Measurements from ENCODE around the gene ADGRL3. TPM values are rescaled to one million over a fixed set of nuclear protein-coding genes. Genes with fewer than 3 reads are reported as not detected.

ADGRL3 gene
- total RNA-seq, 1 donor from 2014 or later, result 2.1 TPM

- Histone ChIP-seq H3K36me3 (ENCODE audit: control insufficient read depth, insufficient read depth, low read length) (no peaks in the 10 kb centered on the region), H3K27me3 (ENCODE audit: control insufficient read depth, insufficient read depth, low read length) (no peaks in the 10 kb centered on the region), H3K4me3 (ENCODE audit: low read depth, low read length) (no peak overlapping the region)
- TF ChIP-seq, protein P1, sequence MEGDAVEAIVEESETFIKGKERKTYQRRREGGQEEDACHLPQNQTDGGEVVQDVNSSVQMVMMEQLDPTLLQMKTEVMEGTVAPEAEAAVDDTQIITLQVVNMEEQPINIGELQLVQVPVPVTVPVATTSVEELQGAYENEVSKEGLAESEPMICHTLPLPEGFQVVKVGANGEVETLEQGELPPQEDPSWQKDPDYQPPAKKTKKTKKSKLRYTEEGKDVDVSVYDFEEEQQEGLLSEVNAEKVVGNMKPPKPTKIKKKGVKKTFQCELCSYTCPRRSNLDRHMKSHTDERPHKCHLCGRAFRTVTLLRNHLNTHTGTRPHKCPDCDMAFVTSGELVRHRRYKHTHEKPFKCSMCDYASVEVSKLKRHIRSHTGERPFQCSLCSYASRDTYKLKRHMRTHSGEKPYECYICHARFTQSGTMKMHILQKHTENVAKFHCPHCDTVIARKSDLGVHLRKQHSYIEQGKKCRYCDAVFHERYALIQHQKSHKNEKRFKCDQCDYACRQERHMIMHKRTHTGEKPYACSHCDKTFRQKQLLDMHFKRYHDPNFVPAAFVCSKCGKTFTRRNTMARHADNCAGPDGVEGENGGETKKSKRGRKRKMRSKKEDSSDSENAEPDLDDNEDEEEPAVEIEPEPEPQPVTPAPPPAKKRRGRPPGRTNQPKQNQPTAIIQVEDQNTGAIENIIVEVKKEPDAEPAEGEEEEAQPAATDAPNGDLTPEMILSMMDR (IDR thresholded peaks at IDR 0.05; ENCODE audit: insufficient read depth, low read length, poor library complexity, severe bottlenecking), result no peak
- DNase-seq (ENCODE audit: low read depth), result no peak
These were observed 74.2 kb downstream of the ADGRL3 start for GRCh38 chr4:61274286-61274685.

DNA sequence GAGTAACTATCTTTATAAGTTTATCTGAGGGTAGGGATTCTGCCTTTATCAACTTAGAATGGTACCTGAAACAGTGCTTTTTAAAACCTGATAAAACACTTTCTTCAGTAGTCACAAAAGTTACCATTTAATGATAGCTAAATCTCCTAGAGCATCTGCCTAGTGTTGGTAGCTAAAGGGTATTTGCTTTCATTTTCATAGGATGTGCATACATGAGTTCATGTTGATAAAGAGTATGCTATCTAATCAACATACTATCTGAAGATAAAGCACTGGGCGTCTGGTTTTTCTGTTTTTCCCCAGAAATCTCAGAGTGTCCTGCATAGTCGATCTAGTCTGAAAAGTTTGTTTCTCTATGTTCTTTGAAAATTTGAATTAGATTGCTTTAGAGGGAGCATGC, 75.1 kb downstream of the ADGRL3 start:
- Histone ChIP-seq H3K36me3 (ENCODE audit: control insufficient read depth, insufficient read depth, low read length) (no peaks in the 10 kb centered on the region), H3K27me3 (ENCODE audit: control insufficient read depth, insufficient read depth, low read length) (no peaks in the 10 kb centered on the region), H3K4me3 (ENCODE audit: low read depth, low read length) (no peak overlapping the region)
- TF ChIP-seq, protein P1 (IDR thresholded peaks at IDR 0.05; ENCODE audit: insufficient read depth, low read length, poor library complexity, severe bottlenecking), result no peak
- DNase-seq (ENCODE audit: low read depth), result no peak

- no peak overlapping the region for H3K4me3 ChIP-seq (ENCODE audit: low read depth, low read length)
- H3K36me3 ChIP-seq (ENCODE audit: control insufficient read depth, insufficient read depth, low read length), result no peaks in the 10 kb centered on the region
- TF ChIP-seq, protein P1 (IDR thresholded peaks at IDR 0.05; ENCODE audit: insufficient read depth, low read length, poor library complexity, severe bottlenecking), result no peak
- DNase-seq (ENCODE audit: low read depth), result no peak
- H3K27me3 ChIP-seq (ENCODE audit: control insufficient read depth, insufficient read depth, low read length), result no peaks in the 10 kb centered on the region
These were observed 75.9 kb downstream of the ADGRL3 start for GRCh38 chr4:61276029-61276428.

- TF ChIP-seq, protein P1 (IDR thresholded peaks at IDR 0.05; ENCODE audit: insufficient read depth, low read length, poor library complexity, severe bottlenecking), result no peak
- Histone ChIP-seq H3K36me3 (ENCODE audit: control insufficient read depth, insufficient read depth, low read length) (no peaks in the 10 kb centered on the region), H3K27me3 (ENCODE audit: control insufficient read depth, insufficient read depth, low read length) (no peaks in the 10 kb centered on the region), H3K4me3 (ENCODE audit: low read depth, low read length) (no peak overlapping the region)
- DNase-seq (ENCODE audit: low read depth), result no peak
These were observed 77.9 kb downstream of the ADGRL3 start for GRCh38 chr4:61277785-61278760.

DNA sequence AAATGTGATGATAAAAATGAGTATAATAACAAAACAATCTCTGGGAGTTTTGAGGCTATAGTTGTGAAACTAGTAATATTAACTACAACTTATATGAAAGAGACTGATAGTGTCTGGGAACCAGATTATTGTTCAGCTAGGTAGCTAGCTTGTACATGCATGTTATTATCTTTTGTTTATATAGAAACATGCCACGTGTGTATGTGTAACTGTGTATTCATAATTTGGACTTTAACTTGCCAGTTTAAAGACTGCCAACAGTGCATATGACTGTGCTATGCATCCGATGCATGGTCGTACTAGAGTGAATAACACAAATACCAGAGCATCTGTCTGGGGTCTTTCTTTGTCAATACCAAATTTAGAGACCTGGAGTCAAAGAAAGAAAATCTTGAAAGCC, 92.2 kb downstream of the ADGRL3 start:
- Histone ChIP-seq H3K36me3 (ENCODE audit: control insufficient read depth, insufficient read depth, low read length) (no peaks in the 10 kb centered on the region), H3K4me3 (ENCODE audit: low read depth, low read length) (no peak overlapping the region), H3K27me3 (ENCODE audit: control insufficient read depth, insufficient read depth, low read length) (no peaks in the 10 kb centered on the region)
- DNase-seq (ENCODE audit: low read depth), result no peak
- TF ChIP-seq, protein P1 (IDR thresholded peaks at IDR 0.05; ENCODE audit: insufficient read depth, low read length, poor library complexity, severe bottlenecking), result no peak
